ENCODE data around the gene FLOT1.

FLOT1 gene

GRCh38 chr6:30700340-30700739 is 42.1 kb downstream of the FLOT1 start:
- DNase-seq (ENCODE audit: low spot score), result no peak

DNA sequence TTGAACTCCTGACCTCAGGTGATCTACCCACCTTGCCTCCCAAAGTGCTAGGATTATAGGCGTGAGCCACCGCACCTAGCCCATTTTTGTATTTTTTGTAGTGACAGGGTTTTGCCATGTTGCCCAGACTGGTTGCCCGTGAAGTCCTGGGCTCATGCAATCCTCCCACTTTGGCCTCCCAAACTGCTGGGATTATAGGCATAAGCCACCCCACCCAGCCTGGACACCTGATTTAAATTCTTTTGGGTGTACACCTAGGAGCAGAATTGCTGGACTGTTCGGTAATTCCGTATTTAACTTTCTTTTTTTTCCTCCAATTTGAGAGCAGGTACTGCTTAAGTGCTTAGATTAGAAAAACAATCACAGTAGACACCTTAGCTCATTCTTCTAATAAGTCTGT is 46.1 kb downstream of the FLOT1 start:
- no peak for DNase-seq (ENCODE audit: low spot score)

GRCh38 chr6:30691208-30691847 is 51.2 kb downstream of the FLOT1 start:
- DNase-seq (ENCODE audit: low spot score), result no peak

GRCh38 chr6:30690403-30691207 is 51.9 kb downstream of the FLOT1 start, which contains the start of gene NRM:
Gene NRM, minus strand, starts transcription at chr6:30690984. Its CDS starts 10 bp downstream, at chr6:30690974.
- DNase-seq (ENCODE audit: low spot score), result peak; percentile 58

GRCh38 chr6:30689985-30690384 is 52.5 kb downstream of the FLOT1 start:
- DNase-seq (ENCODE audit: low spot score), result no peak

DNA sequence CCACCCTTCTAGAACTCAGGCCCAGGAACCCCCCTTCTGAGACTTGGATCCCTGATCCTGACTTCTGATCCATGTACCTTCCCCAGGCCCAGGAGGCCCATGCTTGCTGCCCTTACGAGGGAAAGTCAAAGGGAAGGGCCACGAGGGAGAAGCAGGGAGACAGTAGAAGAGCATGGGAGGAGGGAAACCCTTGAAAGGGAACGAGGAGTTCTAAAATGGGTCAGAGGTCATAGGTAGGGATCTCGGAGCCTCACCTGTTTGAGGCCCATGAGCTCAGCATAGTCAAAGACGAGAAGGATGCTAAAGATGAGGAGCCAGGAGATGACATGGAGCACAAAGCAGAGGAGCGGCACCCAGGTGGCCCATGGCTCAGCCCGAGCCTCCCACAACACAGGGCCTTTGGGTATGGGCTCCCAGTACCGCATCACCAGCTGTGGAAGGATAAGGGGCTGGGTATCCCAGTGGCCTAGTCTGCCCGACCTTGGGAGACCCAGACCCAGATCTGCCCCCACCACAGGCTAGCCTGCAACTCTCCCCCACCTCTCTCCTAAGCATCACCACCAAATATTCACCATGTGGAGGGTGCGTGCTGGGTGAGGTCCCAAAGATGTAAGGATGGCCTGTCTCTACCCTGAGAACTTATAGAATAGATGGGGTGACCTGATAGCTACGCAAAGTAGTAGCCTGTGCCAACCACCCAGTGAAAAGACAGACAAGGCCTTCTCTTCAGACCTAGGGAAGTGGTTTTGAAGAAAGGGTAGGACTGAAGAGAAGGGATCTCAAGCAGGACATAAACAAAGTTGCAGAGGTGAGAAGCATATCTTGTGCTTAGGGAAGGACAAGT is 53.2 kb downstream of the FLOT1 start:
- no peak for DNase-seq (ENCODE audit: low spot score)

DNA sequence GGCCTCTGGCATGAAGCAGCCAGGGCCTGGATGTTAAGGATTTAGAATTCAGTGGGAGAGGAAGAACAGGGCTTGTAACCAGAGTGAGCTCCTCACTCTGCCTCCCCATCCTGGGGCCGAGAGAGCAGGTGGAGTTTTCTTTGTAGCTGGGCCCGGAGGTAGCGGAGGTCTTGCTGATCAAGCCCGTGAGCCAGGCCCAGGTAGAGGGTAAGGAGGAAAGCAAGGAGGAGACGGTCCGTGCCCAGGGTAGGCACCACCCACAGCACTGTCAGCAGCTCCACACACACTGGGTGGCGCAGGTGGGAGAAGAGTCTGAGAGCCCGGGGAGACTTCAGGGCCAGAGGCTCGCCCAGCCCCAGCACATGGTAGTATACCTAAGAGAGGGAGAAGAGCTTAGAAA is 53.9 kb downstream of the FLOT1 start:
- no peak for DNase-seq (ENCODE audit: low spot score)

GRCh38 chr6:30687659-30688431 is 54.6 kb downstream of the FLOT1 start:
- DNase-seq (ENCODE audit: low spot score), result no peak

GRCh38 chr6:30686908-30687658 is 55.4 kb downstream of the FLOT1 start:
- DNase-seq (ENCODE audit: low spot score), result peak; percentile 80

GRCh38 chr6:30686009-30686907 is 56.2 kb downstream of the FLOT1 start, which contains the start of gene PPP1R18:
Gene PPP1R18, minus strand, starts transcription at chr6:30686645. Its CDS starts 627 bp downstream, at chr6:30686018.
- peak; percentile 84 for DNase-seq (ENCODE audit: low spot score)

DNA sequence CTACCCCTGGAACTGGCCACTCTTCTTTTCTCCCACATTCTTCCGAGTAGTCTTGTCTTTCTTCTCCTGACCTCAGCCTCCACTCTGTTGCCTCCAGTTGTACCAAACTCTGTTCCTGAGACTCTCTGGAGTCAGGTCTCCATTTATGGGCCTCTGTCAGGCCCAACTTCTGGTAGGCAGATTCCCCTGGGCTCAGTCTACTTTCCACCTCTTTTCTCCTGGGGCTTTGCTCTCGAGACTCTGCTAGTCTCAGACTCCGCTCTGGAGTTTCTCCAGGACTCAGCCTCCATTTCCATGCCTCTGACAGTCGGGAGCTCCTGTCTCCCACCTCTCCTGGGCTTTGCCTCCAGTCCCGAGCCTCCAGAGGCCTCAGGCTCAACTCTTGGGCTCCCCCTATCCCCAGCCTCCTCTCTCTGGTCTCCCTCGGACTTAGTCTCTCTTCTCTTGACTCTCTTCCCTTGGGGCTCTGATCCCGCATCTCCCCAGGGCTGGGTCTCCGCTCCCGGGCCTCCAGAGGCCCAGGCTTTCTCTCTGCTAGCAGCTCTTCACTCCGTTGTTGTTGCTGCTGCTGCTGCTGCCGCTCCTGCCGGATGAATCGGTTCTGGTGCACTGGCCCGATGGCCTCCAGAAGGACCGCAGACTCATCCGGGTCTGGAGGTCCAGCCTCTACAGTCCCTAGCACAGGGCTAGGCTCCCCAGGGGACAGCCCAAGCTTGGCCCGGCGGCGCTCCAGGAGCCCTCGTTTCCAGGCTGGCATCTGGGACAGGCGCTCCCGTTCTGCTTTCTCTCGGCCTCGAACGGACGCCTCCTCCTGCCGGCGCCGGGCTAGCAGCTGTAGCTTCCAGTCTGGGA is 57.1 kb downstream of the FLOT1 start:
- DNase-seq (ENCODE audit: low spot score), result no peak

- DNase-seq (ENCODE audit: low spot score), result peak; percentile 60
Observed at GRCh38 chr6:30684386-30685156, 57.9 kb downstream of the FLOT1 start.

GRCh38 chr6:30683980-30684338 is 58.5 kb downstream of the FLOT1 start:
- DNase-seq (ENCODE audit: low spot score), result no peak

- DNase-seq (ENCODE audit: low spot score), result no peak
Observed at GRCh38 chr6:30683183-30683979, 59.1 kb downstream of the FLOT1 start.

GRCh38 chr6:30682143-30683117 is 60.1 kb downstream of the FLOT1 start:
- peak; percentile 95 for DNase-seq (ENCODE audit: low spot score)

DNA sequence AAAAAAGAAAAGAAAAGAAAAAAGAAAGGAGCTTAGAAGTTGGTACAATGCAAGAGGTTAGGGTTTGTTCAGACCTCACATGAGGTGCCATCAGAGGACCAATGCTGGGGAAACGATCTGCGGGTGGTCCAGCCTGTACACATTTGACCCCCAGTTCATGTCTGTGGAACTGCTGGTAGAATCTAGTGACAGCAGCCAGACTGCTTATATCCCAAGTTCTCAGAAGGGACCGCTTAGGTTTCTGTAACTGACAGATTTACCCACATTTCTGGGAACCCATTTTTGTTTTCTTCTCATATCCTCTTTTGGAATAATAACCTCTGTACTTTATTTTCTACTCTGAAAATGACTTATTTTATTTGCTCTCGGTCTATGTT is 60.7 kb downstream of the FLOT1 start:
- no peak for DNase-seq (ENCODE audit: low spot score)
